H9 (cell line): ENCODE results near the gene TSPAN6. TPM values are rescaled to one million over a fixed set of nuclear protein-coding genes. Genes with fewer than 3 reads are reported as not detected.

Experiments
- DNase-seq: peaks from one replicate; pipeline ENCODE4 v3.0.0-alpha.2; 2017
- H2AFZ ChIP-seq: one replicate; pipeline ENCODE4 v1.6.1; 2013; ENCODE audit warnings: mild to moderate bottlenecking, low read length, control low read depth, moderate library complexity
- H2AK5ac ChIP-seq: 2 replicates; pipeline ENCODE4 v1.6.1; 2013; ENCODE audit warnings: low read length, control low read depth, mixed read lengths; ENCODE audit not compliant: insufficient read length
- H2BK120ac ChIP-seq: one replicate; pipeline ENCODE4 v1.6.1; 2013; ENCODE audit warnings: low read depth, mild to moderate bottlenecking, low read length, control low read depth, inconsistent platforms; ENCODE audit not compliant: poor library complexity, severe bottlenecking
- H2BK12ac ChIP-seq: 2 replicates; pipeline ENCODE4 v1.6.1; 2013; ENCODE audit warnings: low read length, control low read depth, mixed read lengths, low read depth; ENCODE audit not compliant: insufficient read length
- H2BK15ac ChIP-seq: 2 replicates; pipeline ENCODE4 v1.6.1; 2013; ENCODE audit warnings: low read depth, low read length, control low read depth
- H2BK20ac ChIP-seq: one replicate; pipeline ENCODE4 v1.6.1; 2013; ENCODE audit warnings: low read depth, mild to moderate bottlenecking, low read length, control low read depth, inconsistent platforms; ENCODE audit not compliant: poor library complexity, severe bottlenecking
- H2BK5ac ChIP-seq: 2 replicates; pipeline ENCODE4 v1.6.1; 2013; ENCODE audit warnings: low read length, control low read depth, mixed read lengths; ENCODE audit not compliant: insufficient read length
- H3K14ac ChIP-seq: 2 replicates; pipeline ENCODE4 v1.6.1; 2013; ENCODE audit warnings: low read length, control low read depth; ENCODE audit not compliant: insufficient read depth
- H3K18ac ChIP-seq: 2 replicates; pipeline ENCODE4 v1.6.1; 2013; ENCODE audit warnings: low read depth, mild to moderate bottlenecking, mixed read lengths, low read length, control low read depth; ENCODE audit not compliant: insufficient read length
- H3K23ac ChIP-seq: 2 replicates; pipeline ENCODE4 v1.6.1; 2013; ENCODE audit warnings: low read length, control low read depth, mixed read lengths, low read depth; ENCODE audit not compliant: insufficient read length
- H3K23me2 ChIP-seq: 2 replicates; pipeline ENCODE4 v1.6.1; 2013; ENCODE audit warnings: low read depth, mild to moderate bottlenecking, mixed read lengths, low read length, control low read depth; ENCODE audit not compliant: insufficient read length, poor library complexity, severe bottlenecking
- H3K27ac ChIP-seq: 2 replicates; pipeline ENCODE4 v1.5.1; 2013; ENCODE audit warnings: low read length, control low read depth, mixed read lengths, low read depth; ENCODE audit not compliant: insufficient read length
- H3K27me3 ChIP-seq: 2 replicates; pipeline ENCODE4 v1.6.1; 2013; ENCODE audit warnings: low read length, control low read depth, inconsistent platforms; ENCODE audit not compliant: insufficient read depth
- H3K4ac ChIP-seq: 2 replicates; pipeline ENCODE4 v1.6.1; 2013; ENCODE audit warnings: low read depth, mild to moderate bottlenecking, control low read depth, inconsistent platforms, low read length, moderate library complexity
- H3K4me1 ChIP-seq: 2 replicates; pipeline ENCODE4 v1.6.1; 2013; ENCODE audit warnings: low read length, control low read depth, inconsistent platforms; ENCODE audit not compliant: insufficient read depth
- H3K4me2 ChIP-seq: 2 replicates; pipeline ENCODE4 v1.6.1; 2013; ENCODE audit warnings: low read length, control low read depth, mixed read lengths; ENCODE audit not compliant: insufficient read length, insufficient read depth
- H3K56ac ChIP-seq: 2 replicates; pipeline ENCODE4 v1.6.1; 2013; ENCODE audit warnings: low read depth, mild to moderate bottlenecking, mixed read lengths, low read length, control low read depth; ENCODE audit not compliant: insufficient read length
- H3K79me1 ChIP-seq: 2 replicates; pipeline ENCODE4 v1.6.1; 2013; ENCODE audit warnings: low read depth, mild to moderate bottlenecking, moderate library complexity, low read length, control low read depth, inconsistent platforms; ENCODE audit not compliant: insufficient read depth, poor library complexity, severe bottlenecking
- H3K79me2 ChIP-seq: 2 replicates; pipeline ENCODE4 v1.6.1; 2013; ENCODE audit warnings: low read length, control low read depth, inconsistent platforms; ENCODE audit not compliant: insufficient read depth
- H3K9ac ChIP-seq: 2 replicates; pipeline ENCODE4 v1.6.1; 2013; ENCODE audit warnings: low read length, control low read depth, mixed read lengths; ENCODE audit not compliant: insufficient read length; ENCODE audit errors: extremely low read depth
- H3K9me3 ChIP-seq: one replicate; pipeline ENCODE4 v1.6.1; 2013; ENCODE audit warnings: low read depth, low read length, inconsistent platforms; ENCODE audit not compliant: control insufficient read depth
- H3T11ph ChIP-seq: one replicate; pipeline ENCODE4 v1.6.1; 2013; ENCODE audit warnings: mild to moderate bottlenecking, low read length, control low read depth, inconsistent platforms
- H4K20me1 ChIP-seq: one replicate; pipeline ENCODE4 v1.6.1; 2013; ENCODE audit not compliant: control insufficient read depth, insufficient read length, insufficient read depth
- H4K5ac ChIP-seq: 2 replicates; pipeline ENCODE4 v1.6.1; 2013; ENCODE audit warnings: low read depth, mild to moderate bottlenecking, mixed read lengths, low read length, control low read depth; ENCODE audit not compliant: insufficient read length
- H4K8ac ChIP-seq: replicated peaks from 2 replicates; pipeline ENCODE4 v1.6.1; 2013; ENCODE audit warnings: low read length, control low read depth, mixed read lengths, low read depth; ENCODE audit not compliant: insufficient read length
- H4K91ac ChIP-seq: 2 replicates; pipeline ENCODE4 v1.6.1; 2013; ENCODE audit warnings: low read depth, mild to moderate bottlenecking, moderate library complexity, mixed read lengths, low read length, control low read depth; ENCODE audit not compliant: insufficient read length
- H3K27ac Mint-ChIP-seq, 3 experiments: 2 replicates in 2 of 3; 3 replicates in 1 of 3; pipeline ENCODE4 v1.8.0; 2020 to 2021; ENCODE audit warnings: mixed read lengths in 3 of 3, mild to moderate bottlenecking in 1 of 3, moderate library complexity in 1 of 3
- H3K27me3 Mint-ChIP-seq: 2 replicates; pipeline ENCODE4 v1.8.0; 2021; ENCODE audit warnings: low read depth, mild to moderate bottlenecking, moderate library complexity, mixed read lengths
- H3K36me3 Mint-ChIP-seq, 3 experiments: 2 replicates in 2 of 3; 3 replicates in 1 of 3; pipeline ENCODE4 v1.8.0; 2020 to 2021; ENCODE audit warnings: low read depth in 3 of 3, mixed read lengths in 3 of 3; ENCODE audit not compliant: insufficient read depth in 1 of 3
- H3K4me1 Mint-ChIP-seq, 2 experiments: 2 replicates each; pipeline ENCODE4 v1.8.0; 2020; ENCODE audit warnings: mixed read lengths in 2 of 2
- H3K4me3 Mint-ChIP-seq, 2 experiments: 2 replicates in 1 of 2; 3 replicates in 1 of 2; pipeline ENCODE4 v1.8.0; 2020 to 2021; ENCODE audit warnings: mild to moderate bottlenecking in 2 of 2, mixed read lengths in 2 of 2, moderate library complexity in 1 of 2
- H3K9me3 Mint-ChIP-seq, 2 experiments: 2 replicates in 1 of 2; 3 replicates in 1 of 2; pipeline ENCODE4 v1.8.0; 2020; ENCODE audit warnings: mild to moderate bottlenecking in 2 of 2, mixed read lengths in 2 of 2, moderate library complexity in 1 of 2
- CTCF ChIP-seq: fragments of 200-600 bp; sonication (generic); conservative IDR thresholded peaks from 3 replicates; pipeline ENCODE4 v1.8.0; 2021; ENCODE audit warnings: antibody characterized with exemption, mild to moderate bottlenecking
- WGBS: extraction: QIAGEN DNeasy Blood & Tissue Kit; methylation state at CpG from one replicate; pipeline ENCODE4 v1.1.7; 2013; ENCODE audit warnings: missing lambda C conversion rate, low lambda C conversion rate, mixed read lengths; ENCODE audit not compliant: insufficient read length; ENCODE audit errors: extremely low coverage; 5-methylcytosine and 5-hydroxymethylcytosine counted together
- total RNA-seq: library from RNA; stranded (reverse); gene quantifications from 2 replicates; pipeline ENCODE4 v1.2.1, GENCODE V29; 2021

TSPAN6 gene
- total RNA-seq, 1 experiment from 2014 or later, result 61.3 TPM

DNA sequence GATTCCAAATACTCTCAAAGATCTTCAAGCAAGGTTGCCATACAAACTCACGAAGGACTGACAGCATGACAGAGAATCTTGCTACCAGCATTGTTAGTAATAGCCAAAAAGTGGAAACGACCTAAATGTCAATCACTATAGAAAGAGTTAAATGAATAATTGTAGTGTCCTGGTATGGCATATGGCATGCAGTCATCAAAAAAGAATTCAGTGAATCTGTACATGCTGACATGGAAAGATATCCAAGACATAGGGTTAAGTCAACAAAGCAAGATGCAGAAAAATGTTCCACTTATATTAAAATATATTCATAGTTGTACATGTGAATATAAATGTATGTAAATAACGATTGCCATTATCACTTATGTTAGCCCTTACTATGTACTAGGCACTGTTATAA is 45.0 kb upstream of the TSPAN6 start:
- no peaks in the 10 kb centered on the region for H3K4me1 Mint-ChIP-seq
- Histone ChIP-seq H3K23me2 (no peaks in the 10 kb centered on the region), H3K18ac (no peak overlapping the region), H3K4me1 (no peaks in the 10 kb centered on the region), H3K4ac (no peak overlapping the region), H4K91ac (no peak overlapping the region), H2AFZ (no peak overlapping the region), H4K20me1 (no peaks in the 10 kb centered on the region), H3T11ph (no peak overlapping the region), H3K56ac (no peak overlapping the region), H3K27me3 (no peaks in the 10 kb centered on the region), H3K9me3 (no peaks in the 10 kb centered on the region), H3K9ac (no peak overlapping the region), H2BK5ac (no peak overlapping the region), H3K14ac (no peak overlapping the region), H3K23ac (no peak overlapping the region), H2BK20ac (no peak overlapping the region), H4K5ac (no peak overlapping the region), H3K79me1 (no peaks in the 10 kb centered on the region), H2BK120ac (no peak overlapping the region), H3K27ac (no peak overlapping the region), H2AK5ac (no peak overlapping the region), H2BK12ac (no peak overlapping the region), H3K4me2 (no peak overlapping the region), H3K79me2 (no peaks in the 10 kb centered on the region), H4K8ac (no peak overlapping the region), H2BK15ac (no peak overlapping the region)
- peaks cover 4% of the 10 kb centered on the region for H3K27me3 Mint-ChIP-seq
- H3K4me3 Mint-ChIP-seq, result no peak overlapping the region
- H3K9me3 Mint-ChIP-seq, result peaks cover 3 to 50% of the 10 kb centered on the region in 2 experiments; a peak in 4 of 5 replicates
- no peak overlapping the region for H3K27ac Mint-ChIP-seq
- WGBS, result no CpG with 5 or more reads among the region's 3 CpGs
- H3K36me3 Mint-ChIP-seq, result peaks cover 0 to 2% (median 0%) of the 10 kb centered on the region in 3 experiments; a peak in 1 of 7 replicates
- no peak for TF ChIP-seq CTCF
- no peak for DNase-seq
